Measurements from ENCODE around the gene C4orf50.
A peak's percentile ranks its signal among the peaks of the same experiment; 100 is the strongest.

C4orf50 gene

DNA sequence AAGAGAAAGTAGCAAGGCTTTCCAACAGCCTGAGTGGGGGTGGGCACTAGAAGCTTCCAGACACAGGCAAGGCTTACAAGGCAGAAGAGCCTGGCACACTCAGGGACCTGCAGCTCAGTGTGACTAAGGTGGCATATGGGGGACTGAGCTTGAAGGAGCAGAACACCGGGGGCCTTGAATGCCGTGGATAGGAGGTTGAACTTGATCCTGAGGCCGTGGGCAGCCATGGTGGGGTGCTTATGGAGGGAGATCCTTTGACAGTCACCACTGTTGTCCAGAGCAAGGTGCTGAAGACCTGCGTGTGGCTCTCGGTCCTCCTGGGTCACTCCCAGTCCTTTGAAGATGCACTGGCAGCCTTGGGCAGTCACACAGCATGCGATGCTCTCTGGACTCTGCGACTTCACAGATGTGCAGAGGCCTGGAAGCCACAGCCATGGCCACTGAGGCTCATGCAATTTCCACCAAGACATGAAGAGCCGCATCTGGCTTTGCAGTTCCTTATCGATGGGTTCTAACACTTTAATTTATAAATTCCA, 18.3 kb downstream of the C4orf50 start:
- Histone ChIP-seq H3K4me2 (ENCODE audit: low read depth, low read length, poor library complexity, severe bottlenecking) (no peak overlapping the region), H3K79me2 (ENCODE audit: insufficient read depth, low read length) (no peaks in the 10 kb centered on the region), H2AFZ (ENCODE audit: low read depth, low read length, severe bottlenecking) (no peak overlapping the region), H3K9me3 (ENCODE audit: insufficient read depth, low read length) (no peaks in the 10 kb centered on the region), H3F3A (ENCODE audit: insufficient read depth) (no peaks in the 10 kb centered on the region), H4K20me1 (ENCODE audit: low read depth, low read length) (no peaks in the 10 kb centered on the region), H3K4me3 (ENCODE audit: insufficient read depth, low read length, poor library complexity, severe bottlenecking) (no peak overlapping the region), H3K9ac (ENCODE audit: low read length) (no peak overlapping the region), H3K27ac (ENCODE audit: low read depth, low read length) (no peak overlapping the region), H3K9me2 (replicated peaks; ENCODE audit: insufficient read depth, low read length) (no peaks in the 10 kb centered on the region), H3K27me3 (ENCODE audit: low read length) (no peaks in the 10 kb centered on the region), H3K36me3 (ENCODE audit: low read length) (no peaks in the 10 kb centered on the region)
- TF ChIP-seq, protein P1, sequence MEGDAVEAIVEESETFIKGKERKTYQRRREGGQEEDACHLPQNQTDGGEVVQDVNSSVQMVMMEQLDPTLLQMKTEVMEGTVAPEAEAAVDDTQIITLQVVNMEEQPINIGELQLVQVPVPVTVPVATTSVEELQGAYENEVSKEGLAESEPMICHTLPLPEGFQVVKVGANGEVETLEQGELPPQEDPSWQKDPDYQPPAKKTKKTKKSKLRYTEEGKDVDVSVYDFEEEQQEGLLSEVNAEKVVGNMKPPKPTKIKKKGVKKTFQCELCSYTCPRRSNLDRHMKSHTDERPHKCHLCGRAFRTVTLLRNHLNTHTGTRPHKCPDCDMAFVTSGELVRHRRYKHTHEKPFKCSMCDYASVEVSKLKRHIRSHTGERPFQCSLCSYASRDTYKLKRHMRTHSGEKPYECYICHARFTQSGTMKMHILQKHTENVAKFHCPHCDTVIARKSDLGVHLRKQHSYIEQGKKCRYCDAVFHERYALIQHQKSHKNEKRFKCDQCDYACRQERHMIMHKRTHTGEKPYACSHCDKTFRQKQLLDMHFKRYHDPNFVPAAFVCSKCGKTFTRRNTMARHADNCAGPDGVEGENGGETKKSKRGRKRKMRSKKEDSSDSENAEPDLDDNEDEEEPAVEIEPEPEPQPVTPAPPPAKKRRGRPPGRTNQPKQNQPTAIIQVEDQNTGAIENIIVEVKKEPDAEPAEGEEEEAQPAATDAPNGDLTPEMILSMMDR (IDR thresholded peaks at IDR 0.05; ENCODE audit: insufficient read depth, low read length, poor library complexity, severe bottlenecking) = no peak
- TF ChIP-seq EZH2phosphoT487 (conservative IDR thresholded peaks at IDR 0.05; ENCODE audit: low read length) = no peak

DNA sequence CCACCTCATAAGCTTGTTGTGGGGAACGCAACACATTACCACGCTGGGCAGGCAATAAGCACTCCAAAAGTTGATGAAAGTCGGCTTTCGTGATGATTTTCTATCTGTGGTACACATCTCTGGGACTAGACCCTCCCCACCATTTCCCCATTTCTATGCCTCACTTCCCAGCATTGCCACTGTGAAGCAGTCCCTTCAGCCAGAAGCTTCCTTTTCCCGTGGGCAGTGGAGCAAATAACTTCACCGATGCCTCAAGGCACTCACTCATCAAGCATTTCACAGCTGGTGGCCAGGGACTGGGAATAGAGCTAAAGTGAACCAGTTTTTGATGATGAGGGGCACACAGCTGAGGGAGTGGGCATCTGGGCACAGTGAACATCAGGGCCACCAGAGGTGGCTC, 18.9 kb downstream of the C4orf50 start:
- TF ChIP-seq EZH2phosphoT487 (conservative IDR thresholded peaks at IDR 0.05; ENCODE audit: low read length) = no peak
- TF ChIP-seq, protein P1 (IDR thresholded peaks at IDR 0.05; ENCODE audit: insufficient read depth, low read length, poor library complexity, severe bottlenecking) = no peak

DNA sequence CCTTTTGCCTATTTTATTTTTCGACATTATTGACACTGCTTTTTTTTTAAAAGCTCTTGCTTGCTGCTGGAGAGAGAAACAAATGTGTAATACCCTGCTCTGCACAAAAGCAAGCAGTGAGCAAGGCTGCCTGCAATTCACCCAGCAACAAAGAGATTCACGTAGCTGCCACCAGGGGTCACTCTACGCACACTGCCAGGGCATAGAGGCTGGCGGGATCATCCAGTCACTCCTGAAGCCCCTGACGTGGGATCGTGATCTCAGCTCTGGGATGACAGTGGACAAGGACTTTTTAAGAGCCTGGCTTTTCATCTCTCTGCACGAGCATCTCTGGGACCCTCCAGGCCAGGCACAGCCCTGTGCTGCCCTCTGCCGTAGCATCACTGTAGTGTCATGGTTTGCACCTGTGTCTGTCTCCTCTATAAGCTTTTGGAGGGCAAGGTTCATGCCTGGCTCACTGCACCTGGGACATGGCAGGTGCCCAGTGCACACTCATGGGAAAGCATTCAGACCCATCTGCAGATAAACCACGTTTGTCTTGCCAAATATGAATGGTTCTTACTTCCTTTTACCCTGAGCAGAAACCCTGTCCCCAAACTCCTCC, 19.8 kb downstream of the C4orf50 start:
- no peak overlapping the region for H3K4me2 ChIP-seq (ENCODE audit: low read depth, low read length, poor library complexity, severe bottlenecking)
- TF ChIP-seq, protein P1 (IDR thresholded peaks at IDR 0.05; ENCODE audit: insufficient read depth, low read length, poor library complexity, severe bottlenecking) = peak; percentile 73
- no peak for TF ChIP-seq EZH2phosphoT487 (conservative IDR thresholded peaks at IDR 0.05; ENCODE audit: low read length)

More for the DNA sequence above, 18.9 kb downstream of the C4orf50 start:
- Histone ChIP-seq H3K36me3 (ENCODE audit: low read length) (no peaks in the 10 kb centered on the region), H3K4me2 (ENCODE audit: low read depth, low read length, poor library complexity, severe bottlenecking) (no peak overlapping the region), H3K79me2 (ENCODE audit: insufficient read depth, low read length) (no peaks in the 10 kb centered on the region), H3F3A (ENCODE audit: insufficient read depth) (no peaks in the 10 kb centered on the region), H3K27me3 (ENCODE audit: low read length) (no peaks in the 10 kb centered on the region), H4K20me1 (ENCODE audit: low read depth, low read length) (no peaks in the 10 kb centered on the region), H3K9ac (ENCODE audit: low read length) (no peak overlapping the region), H3K9me2 (replicated peaks; ENCODE audit: insufficient read depth, low read length) (no peaks in the 10 kb centered on the region), H3K4me3 (ENCODE audit: insufficient read depth, low read length, poor library complexity, severe bottlenecking) (no peak overlapping the region), H3K9me3 (ENCODE audit: insufficient read depth, low read length) (no peaks in the 10 kb centered on the region), H3K27ac (ENCODE audit: low read depth, low read length) (no peak overlapping the region), H2AFZ (ENCODE audit: low read depth, low read length, severe bottlenecking) (no peak overlapping the region)

More for the DNA sequence above, 19.8 kb downstream of the C4orf50 start:
- Histone ChIP-seq H2AFZ (ENCODE audit: low read depth, low read length, severe bottlenecking) (no peak overlapping the region), H3K79me2 (ENCODE audit: insufficient read depth, low read length) (no peaks in the 10 kb centered on the region), H3K9ac (ENCODE audit: low read length) (no peak overlapping the region), H4K20me1 (ENCODE audit: low read depth, low read length) (no peaks in the 10 kb centered on the region), H3K4me3 (ENCODE audit: insufficient read depth, low read length, poor library complexity, severe bottlenecking) (no peak overlapping the region), H3K36me3 (ENCODE audit: low read length) (no peaks in the 10 kb centered on the region), H3K27ac (ENCODE audit: low read depth, low read length) (no peak overlapping the region), H3K9me3 (ENCODE audit: insufficient read depth, low read length) (no peaks in the 10 kb centered on the region), H3F3A (ENCODE audit: insufficient read depth) (no peaks in the 10 kb centered on the region), H3K27me3 (ENCODE audit: low read length) (no peaks in the 10 kb centered on the region), H3K9me2 (replicated peaks; ENCODE audit: insufficient read depth, low read length) (no peaks in the 10 kb centered on the region)

Data from SU-DHL-6 (cell line).